ENCODE results near the gene KRCC1. TPM values are rescaled to one million over a fixed set of nuclear protein-coding genes. Genes with fewer than 3 reads are reported as not detected.
"Not testable (repeated sequence)": the region's sequence is repeated elsewhere in the genome, so short reads cannot be mapped to it uniquely, and the experiment has no call there.

KRCC1 gene
- total RNA-seq, 1 donor from 2014 or later = 23.8 TPM

DNA sequence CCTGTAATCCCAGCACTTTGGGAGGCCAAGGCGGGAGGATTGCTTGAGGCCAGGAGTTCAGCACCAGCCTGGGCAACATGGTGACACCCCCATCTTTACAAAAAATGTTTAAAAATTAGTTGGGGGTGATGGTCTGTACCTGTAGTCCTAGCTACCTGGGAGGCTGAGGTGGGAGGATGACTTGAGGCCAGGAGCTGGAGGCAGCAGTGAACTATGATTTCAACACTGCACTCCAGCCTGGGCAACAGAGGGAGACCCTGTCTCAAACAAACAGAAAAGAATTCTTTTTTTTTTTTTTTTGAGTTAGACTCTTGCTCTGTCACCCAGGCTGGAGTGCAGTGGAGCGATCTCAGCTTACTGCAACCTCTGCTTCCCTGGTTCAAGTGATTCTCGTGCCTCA, 55.1 kb downstream of the KRCC1 start:
- DNase-seq (ENCODE audit: low spot score) = not testable (repeated sequence)

DNA sequence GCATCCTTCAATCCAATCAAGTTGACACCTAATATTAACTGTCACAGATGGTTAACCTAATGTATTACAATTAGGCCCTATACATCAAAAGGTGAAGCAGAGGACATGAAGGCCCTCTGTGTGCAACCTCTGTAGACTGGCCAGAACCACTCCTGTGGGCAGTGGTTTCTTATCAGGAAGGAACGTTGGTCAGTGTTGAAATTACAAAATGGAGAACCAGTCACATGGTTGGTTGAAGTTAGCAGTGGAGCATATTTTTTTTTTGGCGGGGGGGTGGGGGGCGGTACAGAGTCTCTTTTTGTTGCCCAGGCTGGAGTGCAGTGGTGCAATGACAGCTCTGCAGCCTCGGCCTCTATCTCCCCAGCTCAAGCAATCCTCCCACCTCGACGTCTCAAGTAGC, 59.0 kb downstream of the KRCC1 start:
- DNase-seq (ENCODE audit: low spot score) = no peak

DNA sequence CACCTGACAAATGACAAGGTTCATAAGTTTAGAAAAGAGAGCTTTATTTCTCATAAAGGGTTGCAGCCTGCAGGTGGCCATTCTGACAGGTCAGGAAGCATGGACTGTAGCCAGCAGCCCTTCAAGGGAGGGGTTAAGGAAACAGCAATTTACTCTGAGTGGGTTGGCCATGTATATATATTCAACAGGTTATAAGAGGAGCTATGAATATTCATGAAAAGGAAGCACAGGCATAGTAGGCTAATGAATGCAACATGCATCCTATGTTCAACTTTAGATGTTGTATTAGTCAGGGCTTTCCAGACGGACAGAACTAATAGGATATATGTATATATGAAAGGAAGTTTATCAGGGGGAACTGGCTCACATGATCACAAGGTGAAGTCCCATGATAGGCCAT, 59.8 kb downstream of the KRCC1 start:
- DNase-seq (ENCODE audit: low spot score) = no peak

DNA sequence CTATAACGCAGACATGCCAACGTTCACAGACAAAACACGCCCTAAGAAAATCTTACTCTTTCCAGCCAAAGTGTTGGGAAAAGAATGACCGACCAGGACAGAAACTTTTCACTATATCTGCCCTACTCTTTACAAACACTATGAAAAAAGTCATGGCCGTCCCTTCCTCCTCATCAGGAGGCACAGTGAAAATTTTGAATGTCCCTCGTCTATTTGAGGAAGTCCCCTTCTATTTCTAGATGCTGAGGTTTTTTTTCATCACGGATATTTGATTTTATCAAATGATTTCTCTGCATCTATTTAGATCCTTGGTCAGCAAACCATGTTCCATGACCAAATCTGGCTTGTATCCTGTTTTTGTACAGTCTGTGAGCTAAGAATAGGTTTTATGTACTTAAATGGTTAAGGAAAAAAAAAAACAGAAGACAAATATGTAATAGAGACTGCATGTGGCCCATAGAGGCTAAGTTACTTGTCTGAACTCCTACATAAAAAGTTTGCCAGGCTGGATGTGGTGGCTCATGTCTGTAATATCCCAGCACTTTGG, 61.2 kb downstream of the KRCC1 start:
- DNase-seq (ENCODE audit: low spot score) = not testable (repeated sequence)

DNA sequence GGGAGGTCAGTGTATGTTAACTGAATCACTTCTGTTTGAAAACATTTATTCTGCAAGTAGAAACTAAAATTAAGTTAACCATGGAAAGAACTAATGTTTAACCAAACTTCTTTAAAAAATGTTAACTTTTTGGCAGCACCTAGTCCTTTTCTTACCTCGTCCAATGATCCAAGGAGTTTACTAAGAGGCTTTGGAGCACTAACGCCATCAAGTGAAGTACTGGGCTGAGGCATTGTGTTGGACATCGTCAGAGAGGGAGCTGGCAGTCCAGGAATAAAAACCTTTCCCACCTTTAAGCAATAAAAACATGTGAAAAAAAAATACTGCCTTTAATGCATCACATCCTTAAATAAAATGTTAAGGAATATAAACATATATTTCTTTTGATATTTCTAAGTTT, 63.0 kb downstream of the KRCC1 start:
- not testable (repeated sequence) for DNase-seq (ENCODE audit: low spot score)

DNA sequence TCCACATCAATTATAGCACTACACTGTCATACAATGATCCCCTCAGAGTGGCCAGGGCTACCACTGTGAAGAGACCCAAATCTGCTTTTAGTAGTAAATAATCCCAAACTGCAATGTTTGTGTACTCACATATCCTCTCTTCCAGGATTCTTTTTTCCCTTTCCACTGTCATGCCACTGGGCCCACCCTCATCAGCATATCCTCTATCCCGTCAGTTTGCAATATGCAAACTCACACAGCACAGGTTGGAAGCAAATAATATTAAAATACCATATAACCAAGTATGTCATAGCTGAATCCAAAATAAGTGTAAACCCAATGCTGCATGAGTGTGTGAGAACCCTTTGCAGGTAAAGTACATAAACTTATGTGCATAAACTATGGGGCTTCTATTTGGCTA, 68.1 kb downstream of the KRCC1 start:
- DNase-seq (ENCODE audit: low spot score) = not testable (repeated sequence)

DNA sequence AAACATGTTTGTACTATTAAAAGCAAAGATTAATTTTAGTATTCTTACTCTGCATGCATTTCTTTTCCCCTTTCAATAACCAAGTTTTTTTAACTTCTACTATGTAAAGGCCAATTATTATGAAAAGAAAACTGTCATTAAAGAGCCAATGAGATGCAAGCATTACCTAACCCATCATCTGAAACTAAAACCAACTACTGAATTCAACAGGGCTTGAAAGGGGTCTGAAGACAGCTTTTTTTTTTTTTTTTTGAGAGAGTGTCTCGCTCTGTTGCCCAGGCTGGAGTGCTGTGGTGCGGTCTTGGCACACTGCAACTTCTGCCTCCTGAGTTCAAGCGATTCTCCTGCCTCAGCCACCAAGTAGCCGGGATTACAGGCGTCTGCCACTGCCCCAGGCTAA, 69.7 kb downstream of the KRCC1 start:
- not testable (repeated sequence) for DNase-seq (ENCODE audit: low spot score)

DNA sequence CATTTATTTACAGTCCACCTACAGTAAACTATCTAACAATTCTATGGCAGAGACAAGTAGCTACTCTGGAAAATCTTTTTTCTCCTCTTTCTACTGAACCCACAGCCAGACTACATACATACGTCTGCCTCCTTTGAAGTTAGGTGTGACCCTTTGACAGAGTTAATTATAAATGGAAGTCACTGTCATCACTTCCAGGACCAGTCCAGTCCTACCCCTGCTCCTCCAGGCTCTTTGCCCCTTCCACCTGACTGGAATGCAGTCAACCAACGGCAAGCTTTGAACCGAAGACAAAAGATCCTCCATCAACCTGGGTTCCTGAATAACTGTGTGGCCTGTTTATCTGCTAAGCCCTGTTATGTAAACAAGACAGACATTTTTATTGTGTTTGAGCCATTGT, 74.4 kb downstream of the KRCC1 start:
- DNase-seq (ENCODE audit: low spot score) = not testable (repeated sequence)

Other genes with a start within 250 kb of the KRCC1 start
- gene RGPD2, start 230.0 kb downstream of the KRCC1 start, total RNA-seq = 1.4 TPM
- gene RNU2-63P, start 39.2 kb downstream of the KRCC1 start, total RNA-seq = not detected
- 7.3 TPM for gene SMYD1, start 12.0 kb upstream of the KRCC1 start, total RNA-seq
- gene FABP1, start 72.3 kb upstream of the KRCC1 start, total RNA-seq = 1.5 TPM
- 18.7 TPM for gene THNSL2, start 114.6 kb upstream of the KRCC1 start, total RNA-seq